SK-N-SH treated with all-trans-retinoic acid at 6 μM for 48 hours (cell line): Measurements from ENCODE around the gene LRP2.

ENCODE experiments used
- CSDC2 ChIP-seq: fragments of 250-450 bp; sonication (Bioruptor Pico); IDR thresholded peaks from 2 replicates; pipeline ENCODE4 v1.5.0; 2020; ENCODE audit warnings: mild to moderate bottlenecking, moderate library complexity
- ESRRG ChIP-seq: fragments of 250-450 bp; sonication (Bioruptor Pico); IDR thresholded peaks from 2 replicates; pipeline ENCODE4 v1.6.1; 2021; ENCODE audit warnings: mild to moderate bottlenecking
- TCF4 ChIP-seq: fragments of 250-450 bp; sonication (Bioruptor Pico); IDR thresholded peaks from 2 replicates; pipeline ENCODE4 v1.8.0; 2021; ENCODE audit warnings: mild to moderate bottlenecking, moderate library complexity, borderline replicate concordance
- ZNF565 ChIP-seq: fragments of 450-650 bp; formaldehyde crosslinking; conservative IDR thresholded peaks from 2 replicates; pipeline ENCODE4 v1.5.0; 2020; ENCODE audit warnings: low read depth, mild to moderate bottlenecking, moderate library complexity

GRCh38 chr2:169294001-169294675 lies 68.2 kb downstream of the LRP2 start:
- TF ChIP-seq CSDC2 (CRISPR knock-in tag): no peak
- TF ChIP-seq ESRRG: no peak
- no peak for TF ChIP-seq TCF4
- no peak for TF ChIP-seq ZNF565
